Activated CD4-positive, alpha-beta T cell treated with anti-CD3 and anti-CD28 coated beads, Interleukin-2, amount 10 ng/mL, durations not matched to agents 24 days and 14 days (primary cell): ENCODE data around the gene ORM2. TPM values are rescaled to one million over a fixed set of nuclear protein-coding genes. Genes with fewer than 3 reads are reported as not detected.

ENCODE experiments used
- DNase-seq: peaks from one replicate; pipeline ENCODE4 v3.0.0; 2022
- H3K27ac Mint-ChIP-seq: one replicate; pipeline ENCODE4 v1.8.0; 2022; ENCODE audit warnings: mild to moderate bottlenecking, mixed read lengths
- H3K27me3 Mint-ChIP-seq: one replicate; pipeline ENCODE4 v1.8.0; 2022; ENCODE audit warnings: mixed read lengths
- H3K36me3 Mint-ChIP-seq: one replicate; pipeline ENCODE4 v1.8.0; 2022; ENCODE audit warnings: low read depth, mild to moderate bottlenecking, mixed read lengths
- H3K4me1 Mint-ChIP-seq: one replicate; pipeline ENCODE4 v1.8.0; 2021; ENCODE audit warnings: mixed read lengths
- H3K4me3 Mint-ChIP-seq: one replicate; pipeline ENCODE4 v1.8.0; 2022; ENCODE audit warnings: mild to moderate bottlenecking, moderate library complexity, mixed read lengths
- H3K9me3 Mint-ChIP-seq: one replicate; pipeline ENCODE4 v1.8.0; 2021; ENCODE audit warnings: mixed read lengths
- intact Hi-C: fragments of 100-400 bp; cut with micrococcal nuclease; formaldehyde crosslinking; loops from one replicate; pipeline ENCODE4 v1.15.1; 2023
- total RNA-seq: library from RNA; stranded (reverse); gene quantifications from 2 replicates; pipeline ENCODE4 v1.2.3, GENCODE V29; 2022

The ORM2 gene
- total RNA-seq, 1 donor from 2014 or later, result not detected

GRCh38 chr9:114301798-114302565, 27.7 kb upstream of the ORM2 start:
- Mint-ChIP-seq H3K4me1 (no peaks in the 10 kb centered on the region), H3K4me3 (no peak overlapping the region), H3K27me3 (no peaks in the 10 kb centered on the region), H3K9me3 (no peaks in the 10 kb centered on the region), H3K27ac (no peak overlapping the region), H3K36me3 (no peaks in the 10 kb centered on the region)
- intact Hi-C loops, result no loop called here
- no peak for DNase-seq

- Mint-ChIP-seq H3K4me1 (no peaks in the 10 kb centered on the region), H3K27ac (no peak overlapping the region), H3K27me3 (no peaks in the 10 kb centered on the region), H3K9me3 (no peaks in the 10 kb centered on the region), H3K36me3 (no peaks in the 10 kb centered on the region), H3K4me3 (no peak overlapping the region)
- intact Hi-C loops, result no loop called here
- DNase-seq, result no peak
Measured at GRCh38 chr9:114302727-114303126, 26.9 kb upstream of the ORM2 start.

- H3K36me3 Mint-ChIP-seq, result no peaks in the 10 kb centered on the region
- H3K27me3 Mint-ChIP-seq, result no peaks in the 10 kb centered on the region
- H3K27ac Mint-ChIP-seq, result no peak overlapping the region
- no peak overlapping the region for H3K4me3 Mint-ChIP-seq
- DNase-seq, result no peak
- H3K9me3 Mint-ChIP-seq, result no peaks in the 10 kb centered on the region
- no peaks in the 10 kb centered on the region for H3K4me1 Mint-ChIP-seq
- intact Hi-C loops, result no loop called here
Measured at GRCh38 chr9:114303571-114303970, 26.1 kb upstream of the ORM2 start.

- Mint-ChIP-seq H3K36me3 (no peaks in the 10 kb centered on the region), H3K4me1 (no peaks in the 10 kb centered on the region), H3K27me3 (no peaks in the 10 kb centered on the region), H3K9me3 (no peaks in the 10 kb centered on the region), H3K4me3 (no peak overlapping the region), H3K27ac (no peak overlapping the region)
- DNase-seq, result no peak
- intact Hi-C loops, result no loop called here
Measured at GRCh38 chr9:114303977-114304376, 25.7 kb upstream of the ORM2 start.

GRCh38 chr9:114304416-114305188, 25.1 kb upstream of the ORM2 start:
- Mint-ChIP-seq H3K9me3 (no peaks in the 10 kb centered on the region), H3K27me3 (no peaks in the 10 kb centered on the region), H3K4me3 (no peak overlapping the region), H3K27ac (no peak overlapping the region), H3K4me1 (no peaks in the 10 kb centered on the region), H3K36me3 (no peaks in the 10 kb centered on the region)
- intact Hi-C loops, result no loop called here
- no peak for DNase-seq

- Mint-ChIP-seq H3K27ac (no peak overlapping the region), H3K36me3 (no peaks in the 10 kb centered on the region), H3K4me1 (no peaks in the 10 kb centered on the region), H3K27me3 (no peaks in the 10 kb centered on the region), H3K4me3 (no peak overlapping the region), H3K9me3 (no peaks in the 10 kb centered on the region)
- intact Hi-C loops, result no loop called here
- DNase-seq, result no peak
Measured at GRCh38 chr9:114307899-114308267, 21.8 kb upstream of the ORM2 start.

- no peak overlapping the region for H3K27ac Mint-ChIP-seq
- DNase-seq, result no peak
- H3K9me3 Mint-ChIP-seq, result no peaks in the 10 kb centered on the region
- no peaks in the 10 kb centered on the region for H3K36me3 Mint-ChIP-seq
- intact Hi-C loops, result no loop called here
- H3K27me3 Mint-ChIP-seq, result no peaks in the 10 kb centered on the region
- H3K4me3 Mint-ChIP-seq, result no peak overlapping the region
- no peaks in the 10 kb centered on the region for H3K4me1 Mint-ChIP-seq
Measured at GRCh38 chr9:114308361-114308950, 21.2 kb upstream of the ORM2 start.

- Mint-ChIP-seq H3K27me3 (no peaks in the 10 kb centered on the region), H3K27ac (no peak overlapping the region), H3K36me3 (no peaks in the 10 kb centered on the region), H3K4me3 (no peak overlapping the region), H3K4me1 (no peaks in the 10 kb centered on the region), H3K9me3 (no peaks in the 10 kb centered on the region)
- DNase-seq, result no peak
- intact Hi-C loops, result no loop called here
Measured at GRCh38 chr9:114309096-114309495, 20.6 kb upstream of the ORM2 start.

- Mint-ChIP-seq H3K27ac (no peak overlapping the region), H3K27me3 (no peaks in the 10 kb centered on the region), H3K9me3 (no peaks in the 10 kb centered on the region), H3K4me1 (no peaks in the 10 kb centered on the region), H3K4me3 (no peak overlapping the region), H3K36me3 (no peaks in the 10 kb centered on the region)
- no peak for DNase-seq
- intact Hi-C loops, result no loop called here
Measured at GRCh38 chr9:114310471-114311450, 18.9 kb upstream of the ORM2 start.

- no peaks in the 10 kb centered on the region for H3K4me1 Mint-ChIP-seq
- H3K27ac Mint-ChIP-seq, result no peak overlapping the region
- H3K9me3 Mint-ChIP-seq, result no peaks in the 10 kb centered on the region
- intact Hi-C loops, result no loop called here
- no peak for DNase-seq
- H3K27me3 Mint-ChIP-seq, result no peaks in the 10 kb centered on the region
- no peaks in the 10 kb centered on the region for H3K36me3 Mint-ChIP-seq
- H3K4me3 Mint-ChIP-seq, result no peak overlapping the region
Measured at GRCh38 chr9:114311571-114312512, 17.8 kb upstream of the ORM2 start.

GRCh38 chr9:114312513-114312875, 17.2 kb upstream of the ORM2 start:
- H3K27me3 Mint-ChIP-seq, result no peaks in the 10 kb centered on the region
- intact Hi-C loops, result no loop called here
- no peaks in the 10 kb centered on the region for H3K36me3 Mint-ChIP-seq
- H3K4me1 Mint-ChIP-seq, result no peaks in the 10 kb centered on the region
- DNase-seq, result no peak
- H3K9me3 Mint-ChIP-seq, result no peaks in the 10 kb centered on the region
- no peak overlapping the region for H3K27ac Mint-ChIP-seq
- H3K4me3 Mint-ChIP-seq, result no peak overlapping the region

GRCh38 chr9:114313186-114313585, 16.5 kb upstream of the ORM2 start:
- no peak for DNase-seq
- Mint-ChIP-seq H3K27ac (no peak overlapping the region), H3K9me3 (no peaks in the 10 kb centered on the region), H3K4me1 (peaks cover 2% of the 10 kb centered on the region), H3K27me3 (no peaks in the 10 kb centered on the region), H3K36me3 (no peaks in the 10 kb centered on the region), H3K4me3 (no peak overlapping the region)
- intact Hi-C loops, result no loop called here
